Right atrium auricular region (tissue), 2 donors: ENCODE results near the gene PRR22. TPM values are rescaled to one million over a fixed set of nuclear protein-coding genes. Genes with fewer than 3 reads are reported as not detected.
"Not testable (repeated sequence)": the region's sequence is repeated elsewhere in the genome, so short reads cannot be mapped to it uniquely, and the experiment has no call there.

Source experiments
- DNase-seq: peaks from one replicate; pipeline ENCODE4 v3.0.0-alpha.2; 2019; ENCODE audit warnings: low spot score
- H3K27ac ChIP-seq, 2 donors: fragments of 200-600 bp; sonication (generic); 1 replicate in 1 of 2; 2 replicates in 1 of 2; pipeline ENCODE4 v1.5.1; 2016 to 2019
- H3K27me3 ChIP-seq, 2 donors: fragments of 200-600 bp; sonication (generic); one replicate each; pipeline versions ENCODE4 v1.5.1 to v1.6.0; 2017 to 2019
- H3K36me3 ChIP-seq: fragments of 200-600 bp; sonication (generic); one replicate; pipeline ENCODE4 v1.5.1; 2016
- H3K4me1 ChIP-seq, 2 donors: fragments of 200-600 bp; sonication (generic); one replicate each; pipeline versions ENCODE4 v1.5.1 to v1.6.0; 2017 to 2019
- H3K4me3 ChIP-seq, 2 donors: fragments of 200-600 bp; sonication (generic); 1 replicate in 1 of 2; 2 replicates in 1 of 2; pipeline ENCODE4 v1.5.1; 2017 to 2019; ENCODE audit warnings: mild to moderate bottlenecking in 1 of 2, moderate library complexity in 1 of 2
- H3K9me3 ChIP-seq, 2 donors: fragments of 200-600 bp; sonication (generic); one replicate each; pipeline ENCODE4 v1.5.1; 2019
- total RNA-seq, 2 donors: library from RNA; depleted of rRNA; stranded (reverse); fragments of >200 nt; gene quantifications; one replicate each; pipeline ENCODE4 v1.1.0, GENCODE V29; 2016
- TF ChIP-seq, protein P1 (sequence below), 2 donors: fragments of 200-600 bp; sonication (generic); IDR thresholded peaks; one replicate each; pipeline ENCODE4 v1.5.1; 2019; ENCODE audit warnings: antibody characterized with exemption in 2 of 2

PRR22 gene
- total RNA-seq, 2 donors from 2014 or later, result 0.67 to 0.83 TPM

- Histone ChIP-seq H3K27me3 (no peaks in the 10 kb centered on the region), H3K4me1 (no peaks in the 10 kb centered on the region), H3K27ac (no peak overlapping the region), H3K4me3 (no peak overlapping the region), H3K36me3 (no peaks in the 10 kb centered on the region), H3K9me3 (no peaks in the 10 kb centered on the region)
- TF ChIP-seq, protein P1, sequence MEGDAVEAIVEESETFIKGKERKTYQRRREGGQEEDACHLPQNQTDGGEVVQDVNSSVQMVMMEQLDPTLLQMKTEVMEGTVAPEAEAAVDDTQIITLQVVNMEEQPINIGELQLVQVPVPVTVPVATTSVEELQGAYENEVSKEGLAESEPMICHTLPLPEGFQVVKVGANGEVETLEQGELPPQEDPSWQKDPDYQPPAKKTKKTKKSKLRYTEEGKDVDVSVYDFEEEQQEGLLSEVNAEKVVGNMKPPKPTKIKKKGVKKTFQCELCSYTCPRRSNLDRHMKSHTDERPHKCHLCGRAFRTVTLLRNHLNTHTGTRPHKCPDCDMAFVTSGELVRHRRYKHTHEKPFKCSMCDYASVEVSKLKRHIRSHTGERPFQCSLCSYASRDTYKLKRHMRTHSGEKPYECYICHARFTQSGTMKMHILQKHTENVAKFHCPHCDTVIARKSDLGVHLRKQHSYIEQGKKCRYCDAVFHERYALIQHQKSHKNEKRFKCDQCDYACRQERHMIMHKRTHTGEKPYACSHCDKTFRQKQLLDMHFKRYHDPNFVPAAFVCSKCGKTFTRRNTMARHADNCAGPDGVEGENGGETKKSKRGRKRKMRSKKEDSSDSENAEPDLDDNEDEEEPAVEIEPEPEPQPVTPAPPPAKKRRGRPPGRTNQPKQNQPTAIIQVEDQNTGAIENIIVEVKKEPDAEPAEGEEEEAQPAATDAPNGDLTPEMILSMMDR (IDR thresholded peaks at IDR 0.05), result no peak
- DNase-seq, result no peak
These were observed 40.9 kb downstream of the PRR22 start for GRCh38 chr19:5743630-5744029.

GRCh38 chr19:5742051-5742450, 42.5 kb downstream of the PRR22 start:
- no peak overlapping the region for H3K4me3 ChIP-seq
- H3K27ac ChIP-seq, result no peak overlapping the region
- H3K9me3 ChIP-seq, result no peaks in the 10 kb centered on the region
- DNase-seq, result no peak
- no peaks in the 10 kb centered on the region for H3K27me3 ChIP-seq
- H3K36me3 ChIP-seq, result no peaks in the 10 kb centered on the region
- no peaks in the 10 kb centered on the region for H3K4me1 ChIP-seq
- TF ChIP-seq, protein P1 (IDR thresholded peaks at IDR 0.05), result no peak

GRCh38 chr19:5738423-5738822, 46.1 kb downstream of the PRR22 start:
- Histone ChIP-seq H3K4me1 (no peaks in the 10 kb centered on the region), H3K27ac (no peak overlapping the region), H3K27me3 (no peaks in the 10 kb centered on the region), H3K9me3 (no peaks in the 10 kb centered on the region), H3K4me3 (no peak overlapping the region), H3K36me3 (no peaks in the 10 kb centered on the region)
- no peak for DNase-seq
- TF ChIP-seq, protein P1 (IDR thresholded peaks at IDR 0.05), result no peak

DNA sequence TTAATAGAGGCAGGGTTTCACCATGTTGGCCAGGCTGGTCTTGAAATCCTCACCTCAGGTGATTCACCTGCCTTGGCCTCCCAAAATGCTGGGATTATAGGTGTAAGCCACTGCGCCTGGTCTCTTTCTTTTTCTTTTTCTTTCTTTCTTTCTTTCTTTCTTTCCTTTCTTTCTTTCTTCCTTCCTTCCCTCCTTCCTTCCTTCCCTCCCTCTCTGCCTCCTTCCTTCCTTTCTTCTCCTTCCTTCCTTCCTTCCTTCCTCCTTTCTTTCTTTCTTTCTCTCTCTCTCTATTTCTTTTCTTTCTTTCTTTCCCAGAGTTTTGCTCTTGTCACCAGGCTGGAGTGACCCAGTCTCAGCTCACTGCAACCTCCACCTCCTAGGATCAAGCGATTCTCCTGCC, 51.4 kb downstream of the PRR22 start:
- H3K4me3 ChIP-seq, DNase-seq, H3K27me3 ChIP-seq, H3K4me1 ChIP-seq, H3K27ac ChIP-seq, H3K36me3 ChIP-seq: not testable (repeated sequence)
- H3K9me3 ChIP-seq, result peaks cover 0 to 18% of the 10 kb centered on the region in 2 donors

Other genes starting within 250 kb of the PRR22 start
- under 1 TPM in 1 of 2 donors, not detected in 1; 0.59 TPM for gene TINCR, start 216.8 kb downstream of the PRR22 start, total RNA-seq
- gene SAFB2, start 162.0 kb downstream of the PRR22 start, total RNA-seq, result 10 to 100 TPM; 16.1 to 26.6 TPM
- 10 to 100 TPM; 31.9 to 32.7 TPM for gene SAFB, start 161.7 kb downstream of the PRR22 start, total RNA-seq
- gene MICOS13, start 104.2 kb downstream of the PRR22 start, total RNA-seq, result 10 to 100 TPM; 87.7 to 98.8 TPM
- gene HSD11B1L, start 103.7 kb downstream of the PRR22 start, total RNA-seq, result 10 to 100 TPM; 10.3 to 12.6 TPM
- gene RPL36, start 94.5 kb downstream of the PRR22 start, total RNA-seq, result 100 to 1,000 TPM; 222 to 483 TPM
- 10 to 100 TPM; 65.0 to 65.4 TPM for gene LONP1, start 64.6 kb downstream of the PRR22 start, total RNA-seq
- gene CATSPERD, start 64.1 kb downstream of the PRR22 start, total RNA-seq, result not detected
- gene DUS3L, start 6.4 kb upstream of the PRR22 start, total RNA-seq, result 10 to 100 TPM; 12.1 to 24.8 TPM
- gene NRTN, start 20.3 kb upstream of the PRR22 start, total RNA-seq, result 10 to 100 TPM; 20.9 to 33.7 TPM
- gene FUT6, start 55.0 kb upstream of the PRR22 start, total RNA-seq, result not detected
- not detected for gene FUT3, start 66.7 kb upstream of the PRR22 start, total RNA-seq
- gene FUT5, start 85.8 kb upstream of the PRR22 start, total RNA-seq, result not detected
- 100 to 1,000 TPM; 368 to 648 TPM for gene NDUFA11, start 119.0 kb upstream of the PRR22 start, total RNA-seq
- 1 to 10 TPM; 2.6 to 4.1 TPM for gene VMAC, start 120.1 kb upstream of the PRR22 start, total RNA-seq
- 1 to 10 TPM; 4.5 to 7.3 TPM for gene CAPS, start 129.5 kb upstream of the PRR22 start, total RNA-seq
- 10 to 100 TPM; 53.6 to 54.7 TPM for gene RANBP3, start 193.4 kb upstream of the PRR22 start, total RNA-seq